C4-2B (cell line): ENCODE data around the gene NCAN.

Experiments
- ZFX ChIP-seq: fragments of 450-650 bp; IDR thresholded peaks from 2 replicates; pipeline ENCODE4 v1.6.1; 2017
- TF ChIP-seq, protein P1 (sequence below): fragments of 450-650 bp; conservative IDR thresholded peaks from 2 replicates; pipeline ENCODE4 v1.5.1; 2017; ENCODE audit warnings: mild to moderate bottlenecking

DNA sequence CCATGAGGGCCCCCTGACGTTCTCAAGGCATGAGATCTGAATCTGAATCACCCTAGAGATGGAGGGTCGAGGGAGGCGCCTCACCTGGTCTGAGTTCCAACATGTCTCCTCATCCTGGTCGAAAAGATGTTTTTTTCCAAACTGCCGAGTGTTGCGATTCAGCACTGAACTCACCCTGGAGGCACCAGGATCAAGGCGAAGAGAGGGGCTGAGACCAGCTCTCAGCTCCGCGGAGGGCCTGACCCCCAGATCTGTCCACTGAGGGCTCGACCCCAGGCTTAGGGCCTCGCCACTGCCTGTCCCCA is 9.1 kb upstream of the NCAN start:
- TF ChIP-seq, protein P1, sequence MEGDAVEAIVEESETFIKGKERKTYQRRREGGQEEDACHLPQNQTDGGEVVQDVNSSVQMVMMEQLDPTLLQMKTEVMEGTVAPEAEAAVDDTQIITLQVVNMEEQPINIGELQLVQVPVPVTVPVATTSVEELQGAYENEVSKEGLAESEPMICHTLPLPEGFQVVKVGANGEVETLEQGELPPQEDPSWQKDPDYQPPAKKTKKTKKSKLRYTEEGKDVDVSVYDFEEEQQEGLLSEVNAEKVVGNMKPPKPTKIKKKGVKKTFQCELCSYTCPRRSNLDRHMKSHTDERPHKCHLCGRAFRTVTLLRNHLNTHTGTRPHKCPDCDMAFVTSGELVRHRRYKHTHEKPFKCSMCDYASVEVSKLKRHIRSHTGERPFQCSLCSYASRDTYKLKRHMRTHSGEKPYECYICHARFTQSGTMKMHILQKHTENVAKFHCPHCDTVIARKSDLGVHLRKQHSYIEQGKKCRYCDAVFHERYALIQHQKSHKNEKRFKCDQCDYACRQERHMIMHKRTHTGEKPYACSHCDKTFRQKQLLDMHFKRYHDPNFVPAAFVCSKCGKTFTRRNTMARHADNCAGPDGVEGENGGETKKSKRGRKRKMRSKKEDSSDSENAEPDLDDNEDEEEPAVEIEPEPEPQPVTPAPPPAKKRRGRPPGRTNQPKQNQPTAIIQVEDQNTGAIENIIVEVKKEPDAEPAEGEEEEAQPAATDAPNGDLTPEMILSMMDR = no peak
- TF ChIP-seq ZFX = no peak
